H9 (cell line): ENCODE data around the gene ELOA. TPM values are rescaled to one million over a fixed set of nuclear protein-coding genes. Genes with fewer than 3 reads are reported as not detected.

Experiments used
- DNase-seq: peaks from one replicate; pipeline ENCODE4 v3.0.0-alpha.2; 2017
- H2AFZ ChIP-seq: one replicate; pipeline ENCODE4 v1.6.1; 2013; ENCODE audit warnings: mild to moderate bottlenecking, low read length, control low read depth, moderate library complexity
- H2AK5ac ChIP-seq: 2 replicates; pipeline ENCODE4 v1.6.1; 2013; ENCODE audit warnings: low read length, control low read depth, mixed read lengths; ENCODE audit not compliant: insufficient read length
- H2BK120ac ChIP-seq: one replicate; pipeline ENCODE4 v1.6.1; 2013; ENCODE audit warnings: low read depth, mild to moderate bottlenecking, low read length, control low read depth, inconsistent platforms; ENCODE audit not compliant: poor library complexity, severe bottlenecking
- H2BK12ac ChIP-seq: 2 replicates; pipeline ENCODE4 v1.6.1; 2013; ENCODE audit warnings: low read length, control low read depth, mixed read lengths, low read depth; ENCODE audit not compliant: insufficient read length
- H2BK15ac ChIP-seq: 2 replicates; pipeline ENCODE4 v1.6.1; 2013; ENCODE audit warnings: low read depth, low read length, control low read depth
- H2BK20ac ChIP-seq: one replicate; pipeline ENCODE4 v1.6.1; 2013; ENCODE audit warnings: low read depth, mild to moderate bottlenecking, low read length, control low read depth, inconsistent platforms; ENCODE audit not compliant: poor library complexity, severe bottlenecking
- H2BK5ac ChIP-seq: 2 replicates; pipeline ENCODE4 v1.6.1; 2013; ENCODE audit warnings: low read length, control low read depth, mixed read lengths; ENCODE audit not compliant: insufficient read length
- H3K14ac ChIP-seq: 2 replicates; pipeline ENCODE4 v1.6.1; 2013; ENCODE audit warnings: low read length, control low read depth; ENCODE audit not compliant: insufficient read depth
- H3K18ac ChIP-seq: 2 replicates; pipeline ENCODE4 v1.6.1; 2013; ENCODE audit warnings: low read depth, mild to moderate bottlenecking, mixed read lengths, low read length, control low read depth; ENCODE audit not compliant: insufficient read length
- H3K23ac ChIP-seq: 2 replicates; pipeline ENCODE4 v1.6.1; 2013; ENCODE audit warnings: low read length, control low read depth, mixed read lengths, low read depth; ENCODE audit not compliant: insufficient read length
- H3K23me2 ChIP-seq: 2 replicates; pipeline ENCODE4 v1.6.1; 2013; ENCODE audit warnings: low read depth, mild to moderate bottlenecking, mixed read lengths, low read length, control low read depth; ENCODE audit not compliant: insufficient read length, poor library complexity, severe bottlenecking
- H3K27ac ChIP-seq: 2 replicates; pipeline ENCODE4 v1.5.1; 2013; ENCODE audit warnings: low read length, control low read depth, mixed read lengths, low read depth; ENCODE audit not compliant: insufficient read length
- H3K27me3 ChIP-seq: 2 replicates; pipeline ENCODE4 v1.6.1; 2013; ENCODE audit warnings: low read length, control low read depth, inconsistent platforms; ENCODE audit not compliant: insufficient read depth
- H3K4ac ChIP-seq: 2 replicates; pipeline ENCODE4 v1.6.1; 2013; ENCODE audit warnings: low read depth, mild to moderate bottlenecking, control low read depth, inconsistent platforms, low read length, moderate library complexity
- H3K4me1 ChIP-seq: 2 replicates; pipeline ENCODE4 v1.6.1; 2013; ENCODE audit warnings: low read length, control low read depth, inconsistent platforms; ENCODE audit not compliant: insufficient read depth
- H3K4me2 ChIP-seq: 2 replicates; pipeline ENCODE4 v1.6.1; 2013; ENCODE audit warnings: low read length, control low read depth, mixed read lengths; ENCODE audit not compliant: insufficient read length, insufficient read depth
- H3K56ac ChIP-seq: 2 replicates; pipeline ENCODE4 v1.6.1; 2013; ENCODE audit warnings: low read depth, mild to moderate bottlenecking, mixed read lengths, low read length, control low read depth; ENCODE audit not compliant: insufficient read length
- H3K79me1 ChIP-seq: 2 replicates; pipeline ENCODE4 v1.6.1; 2013; ENCODE audit warnings: low read depth, mild to moderate bottlenecking, moderate library complexity, low read length, control low read depth, inconsistent platforms; ENCODE audit not compliant: insufficient read depth, poor library complexity, severe bottlenecking
- H3K79me2 ChIP-seq: 2 replicates; pipeline ENCODE4 v1.6.1; 2013; ENCODE audit warnings: low read length, control low read depth, inconsistent platforms; ENCODE audit not compliant: insufficient read depth
- H3K9ac ChIP-seq: 2 replicates; pipeline ENCODE4 v1.6.1; 2013; ENCODE audit warnings: low read length, control low read depth, mixed read lengths; ENCODE audit not compliant: insufficient read length; ENCODE audit errors: extremely low read depth
- H3K9me3 ChIP-seq: one replicate; pipeline ENCODE4 v1.6.1; 2013; ENCODE audit warnings: low read depth, low read length, inconsistent platforms; ENCODE audit not compliant: control insufficient read depth
- H3T11ph ChIP-seq: one replicate; pipeline ENCODE4 v1.6.1; 2013; ENCODE audit warnings: mild to moderate bottlenecking, low read length, control low read depth, inconsistent platforms
- H4K20me1 ChIP-seq: one replicate; pipeline ENCODE4 v1.6.1; 2013; ENCODE audit not compliant: control insufficient read depth, insufficient read length, insufficient read depth
- H4K5ac ChIP-seq: 2 replicates; pipeline ENCODE4 v1.6.1; 2013; ENCODE audit warnings: low read depth, mild to moderate bottlenecking, mixed read lengths, low read length, control low read depth; ENCODE audit not compliant: insufficient read length
- H4K8ac ChIP-seq: replicated peaks from 2 replicates; pipeline ENCODE4 v1.6.1; 2013; ENCODE audit warnings: low read length, control low read depth, mixed read lengths, low read depth; ENCODE audit not compliant: insufficient read length
- H4K91ac ChIP-seq: 2 replicates; pipeline ENCODE4 v1.6.1; 2013; ENCODE audit warnings: low read depth, mild to moderate bottlenecking, moderate library complexity, mixed read lengths, low read length, control low read depth; ENCODE audit not compliant: insufficient read length
- H3K27ac Mint-ChIP-seq, 3 experiments: 2 replicates in 2 of 3; 3 replicates in 1 of 3; pipeline ENCODE4 v1.8.0; 2020 to 2021; ENCODE audit warnings: mixed read lengths in 3 of 3, mild to moderate bottlenecking in 1 of 3, moderate library complexity in 1 of 3
- H3K27me3 Mint-ChIP-seq: 2 replicates; pipeline ENCODE4 v1.8.0; 2021; ENCODE audit warnings: low read depth, mild to moderate bottlenecking, moderate library complexity, mixed read lengths
- H3K36me3 Mint-ChIP-seq, 3 experiments: 2 replicates in 2 of 3; 3 replicates in 1 of 3; pipeline ENCODE4 v1.8.0; 2020 to 2021; ENCODE audit warnings: low read depth in 3 of 3, mixed read lengths in 3 of 3; ENCODE audit not compliant: insufficient read depth in 1 of 3
- H3K4me1 Mint-ChIP-seq, 2 experiments: 2 replicates each; pipeline ENCODE4 v1.8.0; 2020; ENCODE audit warnings: mixed read lengths in 2 of 2
- H3K4me3 Mint-ChIP-seq, 2 experiments: 2 replicates in 1 of 2; 3 replicates in 1 of 2; pipeline ENCODE4 v1.8.0; 2020 to 2021; ENCODE audit warnings: mild to moderate bottlenecking in 2 of 2, mixed read lengths in 2 of 2, moderate library complexity in 1 of 2
- H3K9me3 Mint-ChIP-seq, 2 experiments: 2 replicates in 1 of 2; 3 replicates in 1 of 2; pipeline ENCODE4 v1.8.0; 2020; ENCODE audit warnings: mild to moderate bottlenecking in 2 of 2, mixed read lengths in 2 of 2, moderate library complexity in 1 of 2
- CTCF ChIP-seq: fragments of 200-600 bp; sonication (generic); conservative IDR thresholded peaks from 3 replicates; pipeline ENCODE4 v1.8.0; 2021; ENCODE audit warnings: antibody characterized with exemption, mild to moderate bottlenecking
- WGBS: extraction: QIAGEN DNeasy Blood & Tissue Kit; methylation state at CpG from one replicate; pipeline ENCODE4 v1.1.7; 2013; ENCODE audit warnings: missing lambda C conversion rate, low lambda C conversion rate, mixed read lengths; ENCODE audit not compliant: insufficient read length; ENCODE audit errors: extremely low coverage; 5-methylcytosine and 5-hydroxymethylcytosine counted together
- total RNA-seq: library from RNA; stranded (reverse); gene quantifications from 2 replicates; pipeline ENCODE4 v1.2.1, GENCODE V29; 2021

ELOA gene
- total RNA-seq, 1 experiment from 2014 or later: 66.2 TPM

DNA sequence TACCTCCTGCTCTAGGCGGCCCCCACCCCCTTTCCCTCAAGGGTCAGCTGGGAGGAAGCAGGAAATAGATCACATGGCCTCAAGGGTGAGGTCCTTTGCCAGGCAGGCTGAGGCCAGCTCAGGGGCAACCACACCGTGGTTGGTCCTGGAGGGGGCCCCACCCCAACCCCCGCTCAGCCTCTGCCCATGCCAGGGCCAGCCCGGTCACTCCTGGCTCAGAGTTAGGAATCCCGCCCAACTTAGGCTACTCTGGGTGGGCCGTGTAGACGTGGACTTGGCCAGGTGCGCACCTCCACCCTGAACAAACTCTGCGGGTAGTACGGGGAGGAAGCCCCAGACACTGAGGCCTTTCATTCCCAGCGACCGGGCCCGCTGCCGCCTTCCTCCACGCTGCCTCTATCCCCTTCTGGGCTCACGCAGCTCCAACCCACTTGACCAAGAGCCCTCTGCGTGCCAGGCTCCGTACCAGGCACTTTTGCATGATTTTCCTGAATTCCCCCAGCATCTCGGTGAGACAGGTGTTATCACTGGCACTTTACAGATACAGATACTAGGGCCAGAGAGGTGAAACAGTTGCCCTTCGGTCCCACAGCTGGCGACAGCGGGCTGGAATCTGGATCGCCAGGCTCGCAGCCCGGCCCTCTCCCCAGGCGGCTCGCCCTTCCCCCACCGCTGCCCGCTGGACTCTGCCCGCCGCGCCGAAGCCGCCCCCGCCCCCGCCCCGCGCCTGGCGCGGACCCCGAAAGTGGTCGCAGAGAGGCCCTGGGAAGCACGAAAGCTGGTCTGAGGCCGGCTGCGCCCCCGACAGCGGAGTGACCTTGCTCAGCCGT lies 56.5 kb downstream of the ELOA start:
- WGBS: no CpG with 5 or more reads among the region's 48 CpGs
- H3K79me1 ChIP-seq: no peaks in the 10 kb centered on the region
- peak overlapping the region; percentile 90 to 91 for H3K4me3 Mint-ChIP-seq
- peaks cover 8% of the 10 kb centered on the region for H3K27me3 Mint-ChIP-seq
- no peaks in the 10 kb centered on the region for H4K20me1 ChIP-seq
- no peak for TF ChIP-seq CTCF
- peak overlapping the region; percentile 18 for H3K18ac ChIP-seq
- H3K4me1 Mint-ChIP-seq: peaks cover 9 to 11% of the 10 kb centered on the region in 2 experiments
- peaks cover 4 to 30% (median 21%) of the 10 kb centered on the region in 3 experiments; a peak in 5 of 7 replicates for H3K36me3 Mint-ChIP-seq
- H3K4me2 ChIP-seq: peak overlapping the region; percentile 78
- H3K27ac Mint-ChIP-seq: peak overlapping the region in 2 of 3 experiments; percentile 41 to 99; a peak in 3 of 7 replicates
- H3K23me2 ChIP-seq: peaks cover 11% of the 10 kb centered on the region
- H3K27me3 ChIP-seq: no peaks in the 10 kb centered on the region
- no peak overlapping the region for H2BK12ac ChIP-seq
- no peak overlapping the region for H2AK5ac ChIP-seq
- no peak overlapping the region for H3K4ac ChIP-seq
- no peak overlapping the region for H2BK20ac ChIP-seq
- H3K56ac ChIP-seq: no peak overlapping the region
- H4K5ac ChIP-seq: no peak overlapping the region
- H3K9me3 ChIP-seq: no peaks in the 10 kb centered on the region
- H3K9me3 Mint-ChIP-seq: no peaks in the 10 kb centered on the region
- H3K27ac ChIP-seq: no peak overlapping the region
- H3K23ac ChIP-seq: no peak overlapping the region
- no peak overlapping the region for H2BK120ac ChIP-seq
- DNase-seq: peak; percentile 89
- H3K9ac ChIP-seq: peak overlapping the region; percentile 36
- H3T11ph ChIP-seq: no peak overlapping the region
- no peak overlapping the region for H2AFZ ChIP-seq
- no peaks in the 10 kb centered on the region for H3K79me2 ChIP-seq
- H4K8ac ChIP-seq: no peak overlapping the region
- peak overlapping the region; percentile 44 for H3K14ac ChIP-seq
- no peak overlapping the region for H2BK15ac ChIP-seq
- no peaks in the 10 kb centered on the region; the same call in 1 of the 2 replicates for H3K4me1 ChIP-seq
- no peak overlapping the region for H2BK5ac ChIP-seq
- H4K91ac ChIP-seq: no peak overlapping the region
